Lung (tissue), 12 donors: ENCODE data around the gene MAEA. TPM values are rescaled to one million over a fixed set of nuclear protein-coding genes. Genes with fewer than 3 reads are reported as not detected.

Experiments
- ATAC-seq: fragments of 200-7000 bp; cut with Tn5 transposase; one replicate; pipeline ENCODE4 v1.9.1; 2020; ENCODE audit warnings: moderate number of reproducible peaks; ENCODE audit not compliant: insufficient read depth, low FRiP score
- DNase-seq, 3 donors: peaks; one replicate each; pipeline ENCODE4 v3.0.0-alpha.2; 2013 to 2017
- H3K27ac ChIP-seq, 2 donors: one replicate each; pipeline ENCODE4 v1.5.1; 2013; ENCODE audit warnings: mild to moderate bottlenecking in 2 of 2, moderate library complexity in 2 of 2, control low read depth in 1 of 2, inconsistent platforms in 1 of 2, low read depth in 1 of 2, low read length in 1 of 2
- H3K27me3 ChIP-seq, 3 donors: one replicate each; pipeline ENCODE4 v1.5.1; 2013; ENCODE audit warnings: low read length in 2 of 3; ENCODE audit not compliant: control insufficient read depth in 3 of 3, insufficient read depth in 3 of 3
- H3K36me3 ChIP-seq, 4 donors: one replicate each; pipeline ENCODE4 v1.5.1; 2013; ENCODE audit warnings: low read length in 4 of 4, mild to moderate bottlenecking in 1 of 4, moderate library complexity in 1 of 4; ENCODE audit not compliant: control insufficient read depth in 4 of 4, insufficient read depth in 4 of 4
- H3K4me1 ChIP-seq, 5 donors: one replicate each; pipeline ENCODE4 v1.5.1; 2013; ENCODE audit warnings: low read length in 5 of 5, mild to moderate bottlenecking in 2 of 5, moderate library complexity in 1 of 5; ENCODE audit not compliant: control insufficient read depth in 5 of 5, insufficient read depth in 5 of 5
- H3K4me3 ChIP-seq: one replicate; pipeline ENCODE4 v1.5.1; 2013; ENCODE audit warnings: mild to moderate bottlenecking, control low read depth, moderate library complexity
- H3K9ac ChIP-seq, 2 donors: one replicate each; pipeline ENCODE4 v1.5.1; 2013; ENCODE audit warnings: low read length in 2 of 2, control low read depth in 1 of 2; ENCODE audit not compliant: insufficient read depth in 1 of 2
- H3K9me3 ChIP-seq, 4 donors: one replicate each; pipeline ENCODE4 v1.5.1; 2013; ENCODE audit warnings: low read length in 3 of 4, mild to moderate bottlenecking in 1 of 4, moderate library complexity in 1 of 4; ENCODE audit not compliant: control insufficient read depth in 4 of 4, insufficient read depth in 3 of 4
- CTCF ChIP-seq: IDR thresholded peaks from 2 replicates; pipeline ENCODE4 v1.5.1; 2012; ENCODE audit warnings: mild to moderate bottlenecking; ENCODE audit errors: control extremely low read depth, extremely low read depth
- WGBS, 2 donors: extraction: QIAGEN DNeasy Blood & Tissue Kit; methylation state at CpG; one replicate each; pipeline ENCODE4 v1.1.7; 2013; 5-methylcytosine and 5-hydroxymethylcytosine counted together
- polyA plus RNA-seq, 2 donors: library from polyadenylated mRNA; stranded (reverse); fragments of 200-250 nt; gene quantifications; one replicate each; pipeline ENCODE4 v1.2.1, GENCODE V29; 2013
- total RNA-seq, 2 donors: library from RNA; depleted of rRNA in 1 of 2; stranded (reverse); fragments of >200 nt in 1 of 2; gene quantifications; one replicate each; pipeline ENCODE4 v1.2.1, GENCODE V29; 2014 to 2021
- donor health status: control.
- donor health status: control.
- donor health status: Bipolar disorder and iron deficiency.
- donor health status: healthy.
- donor health status: DM: yes; HTN: yes; CAD: no.

Gene MAEA
- total and polyA plus RNA-seq, 4 donors: 39.7 to 67.4 (median 60.8) TPM

- DNase-seq (no peak), ATAC-seq (no peak)
- no peak for TF ChIP-seq CTCF
- H3K4me3 ChIP-seq: no peak overlapping the region
- 91 to 92% methylated on average over 5 of the region's 5 CpGs for whole genome bisulfite sequencing, 2 donors
- H3K9me3 ChIP-seq: no peaks in the 10 kb centered on the region
- peaks cover 0 to 21% (median 0%) of the 10 kb centered on the region in 4 donors for H3K36me3 ChIP-seq
- no peaks in the 10 kb centered on the region for H3K27me3 ChIP-seq
- H3K27ac ChIP-seq: no peak overlapping the region
- H3K4me1 ChIP-seq: peaks cover under 1 to 21% (median 5%) of the 10 kb centered on the region in 5 donors
- H3K9ac ChIP-seq: no peak overlapping the region
Observed at GRCh38 chr4:1350169-1350520, 60.5 kb downstream of the MAEA start.

- peak; percentile 83 for TF ChIP-seq CTCF
- H3K27me3 ChIP-seq: no peaks in the 10 kb centered on the region
- no peak overlapping the region for H3K4me3 ChIP-seq
- ATAC-seq (no peak), DNase-seq (peak; percentile 78 to 79 (median 78))
- peaks cover 0 to 32% (median under 1%) of the 10 kb centered on the region in 4 donors for H3K36me3 ChIP-seq
- H3K27ac ChIP-seq: no peak overlapping the region
- H3K9me3 ChIP-seq: no peaks in the 10 kb centered on the region
- peak overlapping the region in 1 of 2 donors; percentile 19 for H3K9ac ChIP-seq
- peaks cover 0 to 16% (median 8%) of the 10 kb centered on the region in 5 donors for H3K4me1 ChIP-seq
- WGBS, 2 donors: 38 to 41% methylated on average over 24 of the region's 24 CpGs
Observed at GRCh38 chr4:1351854-1352566, 62.3 kb downstream of the MAEA start.

DNA sequence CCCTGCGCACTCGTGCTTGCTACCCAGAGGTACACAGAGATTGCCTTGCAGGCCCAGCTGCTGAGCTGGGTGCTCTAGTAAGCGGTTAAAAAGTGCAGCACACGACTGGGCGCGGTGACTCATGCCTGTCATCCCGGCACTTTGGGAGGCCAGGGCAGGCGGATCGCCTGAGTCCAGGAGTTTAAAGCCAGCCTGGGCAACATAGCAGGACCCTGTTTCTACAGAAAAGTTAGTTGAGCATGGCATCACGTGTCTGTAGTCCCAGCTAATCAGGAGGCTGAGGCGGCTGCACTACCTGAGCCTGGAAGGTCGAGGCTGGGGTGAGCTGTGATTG, 62.8 kb downstream of the MAEA start:
- no peak for DNase-seq
- H3K9me3 ChIP-seq: no peaks in the 10 kb centered on the region
- H3K9ac ChIP-seq: no peak overlapping the region
- no peaks in the 10 kb centered on the region for H3K27me3 ChIP-seq
- peaks cover 0 to 15% (median 8%) of the 10 kb centered on the region in 5 donors for H3K4me1 ChIP-seq
- no peak for TF ChIP-seq CTCF
- WGBS, 2 donors: 93 to 96% methylated on average over 12 of the region's 12 CpGs
- no peak overlapping the region for H3K4me3 ChIP-seq
- H3K36me3 ChIP-seq: peaks cover 0 to 36% (median 3%) of the 10 kb centered on the region in 4 donors
- no peak overlapping the region for H3K27ac ChIP-seq
- ATAC-seq: no peak
